GM18505 (cell line): ENCODE data around the gene CFAP97D2.
"Not testable (repeated sequence)": the region's sequence is repeated elsewhere in the genome, so short reads cannot be mapped to it uniquely, and the experiment has no call there.

Experiments
- ATAC-seq: cut with Tn5 transposase; IDR thresholded peaks from one replicate; pipeline ENCODE4 v1.9.1; 2021; ENCODE audit not compliant: unreplicated experiment
- POLR2A ChIP-seq: IDR thresholded peaks from 4 replicates; pipeline ENCODE4 v1.6.1; 2011; ENCODE audit warnings: borderline replicate concordance; ENCODE audit not compliant: insufficient read depth, insufficient read length; ENCODE audit errors: extremely low read depth

The CFAP97D2 gene

GRCh38 chr13:114231886-114232285 is 52.8 kb downstream of the CFAP97D2 start:
- ATAC-seq: no peak
- no peak for TF ChIP-seq POLR2A

- no peak for TF ChIP-seq POLR2A
- ATAC-seq: no peak
These were observed 55.2 kb downstream of the CFAP97D2 start for GRCh38 chr13:114234266-114234644.

- peak; percentile 69 for TF ChIP-seq POLR2A
- peak; percentile 81 for ATAC-seq
These were observed 55.8 kb downstream of the CFAP97D2 start, which contains the start of gene CDC16 for GRCh38 chr13:114234645-114235421. CDC16 (plus strand) TSS chr13:114234897; CDS start chr13:114235085, 188 bp downstream.

- no peak for TF ChIP-seq POLR2A
- ATAC-seq: no peak
These were observed 56.6 kb downstream of the CFAP97D2 start for GRCh38 chr13:114235697-114236096.

GRCh38 chr13:114236227-114236626 is 57.2 kb downstream of the CFAP97D2 start:
- TF ChIP-seq POLR2A: no peak
- no peak for ATAC-seq

GRCh38 chr13:114237415-114238112 is 58.5 kb downstream of the CFAP97D2 start:
- TF ChIP-seq POLR2A: no peak
- ATAC-seq: no peak

GRCh38 chr13:114241918-114242317 is 62.9 kb downstream of the CFAP97D2 start:
- ATAC-seq: no peak
- TF ChIP-seq POLR2A: no peak

- no peak for ATAC-seq
- TF ChIP-seq POLR2A: no peak
These were observed 64.9 kb downstream of the CFAP97D2 start for GRCh38 chr13:114243971-114244370.

GRCh38 chr13:114244637-114245036 is 65.6 kb downstream of the CFAP97D2 start:
- no peak for TF ChIP-seq POLR2A
- no peak for ATAC-seq

GRCh38 chr13:114248011-114248410 is 69.0 kb downstream of the CFAP97D2 start:
- TF ChIP-seq POLR2A: no peak
- no peak for ATAC-seq

- TF ChIP-seq POLR2A: no peak
These were observed 70.0 kb downstream of the CFAP97D2 start for GRCh38 chr13:114249077-114249476.

GRCh38 chr13:114251639-114252440 is 72.8 kb downstream of the CFAP97D2 start:
- not testable (repeated sequence) for ATAC-seq

More at GRCh38 chr13:114249077-114249476, 70.0 kb downstream of the CFAP97D2 start:
- no peak for ATAC-seq

- ATAC-seq: no peak
These were observed 77.5 kb downstream of the CFAP97D2 start for GRCh38 chr13:114256547-114256946.

More at GRCh38 chr13:114256547-114256946, 77.5 kb downstream of the CFAP97D2 start:
- TF ChIP-seq POLR2A: no peak
